ENCODE results near the gene PGGHG. TPM values are rescaled to one million over a fixed set of nuclear protein-coding genes. Genes with fewer than 3 reads are reported as not detected.
A peak's percentile ranks its signal among the peaks of the same experiment; 100 is the strongest.

Gene PGGHG
- total RNA-seq, 6 experiments from 2014 or later: 7.7 to 110 (median 13.8) TPM

DNA sequence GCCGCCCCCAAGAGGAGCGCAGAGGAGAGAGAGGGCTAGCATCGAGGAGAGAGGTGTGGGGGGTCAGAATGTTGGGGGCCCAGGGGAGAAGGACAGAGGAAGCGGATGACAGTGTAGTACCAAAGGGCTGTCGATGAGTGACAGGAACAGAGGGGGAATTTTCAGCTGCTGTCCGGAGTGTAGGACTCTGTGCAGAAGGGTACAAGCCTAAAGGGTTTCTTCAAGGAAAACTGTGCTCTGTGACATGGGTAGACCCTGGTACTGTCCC, 16.1 kb upstream of the PGGHG start:
- H3K4me1 ChIP-seq: no peaks in the 10 kb centered on the region
- 88% methylated on average over 6 of the region's 6 CpGs for WGBS (ENCODE audit: insufficient coverage, low coverage, low lambda C conversion rate, missing lambda C conversion rate)
- no peaks in the 10 kb centered on the region for H3K27me3 ChIP-seq
- no peaks in the 10 kb centered on the region for H3K36me3 ChIP-seq
- DNase-seq (no peak), ATAC-seq (no peak)
- no peak overlapping the region for H3K4me3 ChIP-seq
- no peaks in the 10 kb centered on the region for H3K9me3 ChIP-seq
- intact Hi-C loops (cut with DNase I): no loop called here
- TF ChIP-seq, protein P1, sequence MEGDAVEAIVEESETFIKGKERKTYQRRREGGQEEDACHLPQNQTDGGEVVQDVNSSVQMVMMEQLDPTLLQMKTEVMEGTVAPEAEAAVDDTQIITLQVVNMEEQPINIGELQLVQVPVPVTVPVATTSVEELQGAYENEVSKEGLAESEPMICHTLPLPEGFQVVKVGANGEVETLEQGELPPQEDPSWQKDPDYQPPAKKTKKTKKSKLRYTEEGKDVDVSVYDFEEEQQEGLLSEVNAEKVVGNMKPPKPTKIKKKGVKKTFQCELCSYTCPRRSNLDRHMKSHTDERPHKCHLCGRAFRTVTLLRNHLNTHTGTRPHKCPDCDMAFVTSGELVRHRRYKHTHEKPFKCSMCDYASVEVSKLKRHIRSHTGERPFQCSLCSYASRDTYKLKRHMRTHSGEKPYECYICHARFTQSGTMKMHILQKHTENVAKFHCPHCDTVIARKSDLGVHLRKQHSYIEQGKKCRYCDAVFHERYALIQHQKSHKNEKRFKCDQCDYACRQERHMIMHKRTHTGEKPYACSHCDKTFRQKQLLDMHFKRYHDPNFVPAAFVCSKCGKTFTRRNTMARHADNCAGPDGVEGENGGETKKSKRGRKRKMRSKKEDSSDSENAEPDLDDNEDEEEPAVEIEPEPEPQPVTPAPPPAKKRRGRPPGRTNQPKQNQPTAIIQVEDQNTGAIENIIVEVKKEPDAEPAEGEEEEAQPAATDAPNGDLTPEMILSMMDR (IDR thresholded peaks at IDR 0.05): no peak
- TF ChIP-seq POLR2A (IDR thresholded peaks at IDR 0.05): no peak
- no peak overlapping the region for H3K27ac ChIP-seq

DNA sequence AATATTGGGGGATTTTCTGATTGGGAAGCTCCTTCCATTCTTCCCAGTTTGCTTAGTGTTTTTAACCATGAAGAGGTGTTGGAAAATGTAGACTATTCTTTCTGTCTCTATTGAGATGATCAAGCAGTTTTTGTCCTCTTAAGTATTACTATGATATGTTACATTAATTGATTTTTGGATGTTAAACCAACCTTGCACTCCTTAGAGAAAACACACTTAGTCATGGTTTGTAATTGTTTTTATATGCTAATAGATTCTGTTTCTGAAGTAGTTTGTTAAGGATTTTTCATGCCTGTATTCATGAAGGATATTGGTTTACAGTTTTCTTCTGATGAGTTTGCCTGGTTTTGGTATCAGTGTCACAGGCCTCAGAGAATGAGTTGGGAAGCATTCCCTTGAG, 12.7 kb upstream of the PGGHG start:
- H3K36me3 ChIP-seq: no peaks in the 10 kb centered on the region
- no peaks in the 10 kb centered on the region for H3K9me3 ChIP-seq
- H3K27me3 ChIP-seq: no peaks in the 10 kb centered on the region
- intact Hi-C loops (cut with DNase I): no loop called here
- DNase-seq (no peak), ATAC-seq (no peak)
- no peak overlapping the region for H3K4me3 ChIP-seq
- peaks cover 0 to 14% (median 4%) of the 10 kb centered on the region in 4 donors for H3K4me1 ChIP-seq
- no peak overlapping the region for H3K27ac ChIP-seq
- no peak for TF ChIP-seq POLR2A (IDR thresholded peaks at IDR 0.05)
- TF ChIP-seq, protein P1 (IDR thresholded peaks at IDR 0.05): no peak

DNA sequence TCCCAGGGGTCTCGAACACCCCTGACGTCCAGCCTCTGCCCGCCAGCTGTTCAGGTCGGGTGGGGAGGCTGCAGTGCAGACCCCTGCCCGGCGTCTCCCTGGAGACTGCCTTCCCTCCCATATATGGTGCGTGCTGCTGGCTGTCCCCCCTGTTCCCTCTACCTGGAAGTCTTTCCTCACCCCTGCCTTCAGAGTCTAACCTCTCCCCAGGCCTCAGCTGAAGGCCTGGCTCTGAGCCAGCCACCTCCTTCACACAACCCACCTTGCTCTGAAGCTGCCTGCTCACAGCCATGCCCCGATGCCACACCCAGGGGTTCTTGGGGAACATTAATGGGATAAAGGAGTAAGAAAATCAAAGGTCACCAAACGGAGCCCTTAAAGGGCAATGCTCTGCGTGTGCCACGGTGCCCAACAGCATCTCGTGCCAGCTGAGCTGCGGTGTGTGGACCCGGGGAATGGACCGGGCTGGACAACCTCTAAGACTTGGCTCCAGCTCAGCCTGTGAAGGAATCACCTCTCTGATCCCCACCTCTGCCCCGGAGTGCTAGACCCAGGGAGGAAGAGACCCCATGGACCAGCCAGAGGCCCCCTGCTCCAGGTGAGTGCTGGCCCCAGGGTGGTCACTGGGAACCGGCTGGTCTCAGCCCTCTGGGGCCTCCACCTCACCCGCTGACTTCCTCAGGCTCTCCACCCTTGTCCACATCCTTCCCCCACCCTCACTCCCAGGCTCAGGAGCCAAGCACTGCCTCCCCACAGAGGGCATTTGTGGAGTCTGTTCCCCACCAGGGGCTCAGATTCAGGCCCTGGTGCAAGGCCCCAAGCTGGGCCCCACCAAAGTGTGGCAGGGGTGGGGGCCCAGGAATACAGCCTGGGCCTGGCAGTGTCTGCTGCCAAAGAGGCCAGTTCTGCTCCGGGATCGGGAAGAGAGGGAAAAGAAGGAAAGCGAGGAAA, 10.7 kb upstream of the PGGHG start, which contains the start of gene NLRP6:
TSS of gene NLRP6 (plus strand) at position 407 of the 951 bp plus-strand sequence. CDS start at position 570, 163 bp downstream.
- H3K36me3 ChIP-seq: no peaks in the 10 kb centered on the region
- peaks cover 0 to 14% (median 7%) of the 10 kb centered on the region in 4 donors for H3K4me1 ChIP-seq
- no peak for ATAC-seq
- no peaks in the 10 kb centered on the region for H3K27me3 ChIP-seq
- H3K27ac ChIP-seq: peak within 1 kb of the TSS in 1 of 3 donors; percentile 73
- TF ChIP-seq, protein P1 (IDR thresholded peaks at IDR 0.05): no peak
- no peak for TF ChIP-seq POLR2A (IDR thresholded peaks at IDR 0.05)
- intact Hi-C loops (cut with DNase I): no loop called here
- no peak for DNase-seq
- 53% methylated on average over 20 of the region's 21 CpGs for WGBS (ENCODE audit: insufficient coverage, low coverage, low lambda C conversion rate, missing lambda C conversion rate)
- peak within 1 kb of the TSS; percentile 41 to 62 (median 52) for H3K4me3 ChIP-seq
- H3K9me3 ChIP-seq: no peaks in the 10 kb centered on the region

DNA sequence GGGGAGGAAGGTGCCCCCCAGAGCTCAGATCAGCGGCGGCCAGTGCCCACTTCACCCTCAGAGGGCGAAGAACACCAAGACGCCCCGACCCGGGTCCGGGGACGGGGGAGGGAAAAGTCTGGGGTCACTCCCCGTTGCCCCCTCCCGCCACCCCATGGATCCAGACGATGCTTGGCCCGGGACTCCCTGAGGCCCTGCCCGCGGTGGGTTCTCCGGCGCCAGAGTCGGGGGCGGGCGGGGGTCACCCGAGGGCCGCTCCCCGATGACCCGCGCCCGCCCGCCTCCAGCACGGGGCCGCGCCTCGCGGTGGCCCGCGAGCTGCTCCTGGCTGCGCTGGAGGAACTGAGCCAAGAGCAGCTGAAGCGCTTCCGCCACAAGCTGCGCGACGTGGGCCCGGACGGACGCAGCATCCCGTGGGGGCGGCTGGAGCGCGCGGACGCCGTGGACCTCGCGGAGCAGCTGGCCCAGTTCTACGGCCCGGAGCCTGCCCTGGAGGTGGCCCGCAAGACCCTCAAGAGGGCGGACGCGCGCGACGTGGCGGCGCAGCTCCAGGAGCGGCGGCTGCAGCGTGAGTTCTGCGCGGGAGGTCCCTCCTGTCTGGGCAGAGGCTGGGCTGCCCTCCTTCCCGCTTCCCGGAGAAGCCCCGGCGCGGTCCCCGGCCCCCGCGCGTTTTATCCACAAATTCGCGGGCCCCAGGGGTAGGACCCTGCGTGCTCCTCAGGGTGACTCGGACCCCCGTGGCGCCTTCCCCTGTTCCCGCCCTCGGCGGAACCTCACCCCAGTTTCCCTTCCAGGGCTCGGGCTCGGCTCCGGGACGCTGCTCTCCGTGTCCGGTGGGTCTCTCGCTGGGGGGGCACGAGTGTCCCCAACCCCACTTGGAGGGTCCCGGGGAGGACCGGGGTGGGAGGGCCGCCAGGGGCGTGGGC, 9.6 kb upstream of the PGGHG start:
- TF ChIP-seq, protein P1 (IDR thresholded peaks at IDR 0.05): no peak
- no peak for TF ChIP-seq POLR2A (IDR thresholded peaks at IDR 0.05)
- peak; percentile 37 to 60 (median 54) for DNase-seq
- Histone ChIP-seq H3K27ac (peak overlapping the region in 2 of 3 donors; percentile 43 to 73), H3K4me1 (peaks cover 0 to 14% (median 7%) of the 10 kb centered on the region in 4 donors), H3K36me3 (no peaks in the 10 kb centered on the region), H3K9me3 (no peaks in the 10 kb centered on the region), H3K4me3 (peak overlapping the region; percentile 41 to 62 (median 52)), H3K27me3 (no peaks in the 10 kb centered on the region)
- 4% methylated on average over 4 of the region's 97 CpGs for WGBS (ENCODE audit: insufficient coverage, low coverage, low lambda C conversion rate, missing lambda C conversion rate)
- intact Hi-C loops (cut with DNase I): no loop called here
- peak; percentile 21 to 37 (median 27) for ATAC-seq

Data from right lobe of liver (tissue), 6 donors.